Glutamatergic neuron (in vitro differentiated cells): Measurements from ENCODE around the gene THYN1. TPM values are rescaled to one million over a fixed set of nuclear protein-coding genes. Genes with fewer than 3 reads are reported as not detected.
"Not testable (repeated sequence)": the region's sequence is repeated elsewhere in the genome, so short reads cannot be mapped to it uniquely, and the experiment has no call there.

Source experiments
- DNase-seq: peaks from one replicate; pipeline ENCODE4 v3.0.0; 2022
- H3K27ac Mint-ChIP-seq: one replicate; pipeline ENCODE4 v1.8.0; 2020; ENCODE audit warnings: mild to moderate bottlenecking, mixed read lengths, inconsistent platforms; ENCODE audit not compliant: unreplicated experiment
- H3K27me3 Mint-ChIP-seq: one replicate; pipeline ENCODE4 v1.8.0; 2020; ENCODE audit warnings: mild to moderate bottlenecking, moderate library complexity, mixed read lengths, inconsistent platforms; ENCODE audit not compliant: unreplicated experiment
- H3K36me3 Mint-ChIP-seq: one replicate; pipeline ENCODE4 v1.8.0; 2020; ENCODE audit warnings: mild to moderate bottlenecking, mixed read lengths, inconsistent platforms; ENCODE audit not compliant: unreplicated experiment
- H3K4me1 Mint-ChIP-seq: one replicate; pipeline ENCODE4 v1.8.0; 2020; ENCODE audit warnings: mild to moderate bottlenecking, low read depth, mixed read lengths, inconsistent platforms; ENCODE audit not compliant: unreplicated experiment
- H3K4me3 Mint-ChIP-seq: one replicate; pipeline ENCODE4 v1.8.0; 2020; ENCODE audit warnings: mild to moderate bottlenecking, mixed read lengths, inconsistent platforms; ENCODE audit not compliant: unreplicated experiment
- H3K9me3 Mint-ChIP-seq: one replicate; pipeline ENCODE4 v1.8.0; 2020; ENCODE audit warnings: mild to moderate bottlenecking, moderate library complexity, mixed read lengths, inconsistent platforms; ENCODE audit not compliant: unreplicated experiment
- total RNA-seq: library from RNA; stranded (reverse); fragmentation: NEBNext Ultra II Directional; extraction: Animal tissue kit (Norgen Biotek cat#: 25700); gene quantifications from one replicate; pipeline ENCODE4 v1.2.1, GENCODE V29; 2021; ENCODE audit not compliant: unreplicated experiment
- TF ChIP-seq, protein P1 (sequence below): fragments of 200-600 bp; sonication (generic); IDR thresholded peaks from one replicate; pipeline ENCODE4 v1.5.0; 2021; ENCODE audit not compliant: partially characterized antibody, unreplicated experiment

THYN1 gene
- total RNA-seq, 1 donor from 2014 or later: 35.9 TPM

DNA sequence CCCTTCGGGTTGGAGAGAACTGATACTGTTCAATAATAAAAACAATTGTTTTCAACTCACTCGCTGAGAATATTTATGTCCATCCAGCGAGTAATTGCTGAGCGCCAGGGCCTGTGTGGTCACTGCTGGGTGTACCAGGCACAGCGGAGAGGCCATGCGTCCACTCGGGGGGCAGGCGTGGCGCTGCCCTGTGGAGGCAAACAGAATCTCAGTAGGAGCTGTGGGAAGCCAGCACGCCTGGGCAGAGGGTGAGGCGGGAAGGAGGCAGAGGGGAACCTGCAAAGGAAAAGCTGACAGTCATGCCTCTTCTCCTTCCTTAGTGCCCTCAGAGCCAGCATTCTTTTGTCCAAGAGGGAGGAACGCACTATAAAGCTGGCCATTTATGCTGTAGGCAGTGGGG, 34.4 kb upstream of the THYN1 start:
- H3K4me1 Mint-ChIP-seq: peaks cover 5% of the 10 kb centered on the region
- no peak overlapping the region for H3K27ac Mint-ChIP-seq
- H3K4me3 Mint-ChIP-seq: no peak overlapping the region
- no peaks in the 10 kb centered on the region for H3K36me3 Mint-ChIP-seq
- H3K27me3 Mint-ChIP-seq: peaks cover 2% of the 10 kb centered on the region
- no peak for DNase-seq
- TF ChIP-seq, protein P1, sequence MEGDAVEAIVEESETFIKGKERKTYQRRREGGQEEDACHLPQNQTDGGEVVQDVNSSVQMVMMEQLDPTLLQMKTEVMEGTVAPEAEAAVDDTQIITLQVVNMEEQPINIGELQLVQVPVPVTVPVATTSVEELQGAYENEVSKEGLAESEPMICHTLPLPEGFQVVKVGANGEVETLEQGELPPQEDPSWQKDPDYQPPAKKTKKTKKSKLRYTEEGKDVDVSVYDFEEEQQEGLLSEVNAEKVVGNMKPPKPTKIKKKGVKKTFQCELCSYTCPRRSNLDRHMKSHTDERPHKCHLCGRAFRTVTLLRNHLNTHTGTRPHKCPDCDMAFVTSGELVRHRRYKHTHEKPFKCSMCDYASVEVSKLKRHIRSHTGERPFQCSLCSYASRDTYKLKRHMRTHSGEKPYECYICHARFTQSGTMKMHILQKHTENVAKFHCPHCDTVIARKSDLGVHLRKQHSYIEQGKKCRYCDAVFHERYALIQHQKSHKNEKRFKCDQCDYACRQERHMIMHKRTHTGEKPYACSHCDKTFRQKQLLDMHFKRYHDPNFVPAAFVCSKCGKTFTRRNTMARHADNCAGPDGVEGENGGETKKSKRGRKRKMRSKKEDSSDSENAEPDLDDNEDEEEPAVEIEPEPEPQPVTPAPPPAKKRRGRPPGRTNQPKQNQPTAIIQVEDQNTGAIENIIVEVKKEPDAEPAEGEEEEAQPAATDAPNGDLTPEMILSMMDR: no peak
- H3K9me3 Mint-ChIP-seq: peaks cover 1% of the 10 kb centered on the region

DNA sequence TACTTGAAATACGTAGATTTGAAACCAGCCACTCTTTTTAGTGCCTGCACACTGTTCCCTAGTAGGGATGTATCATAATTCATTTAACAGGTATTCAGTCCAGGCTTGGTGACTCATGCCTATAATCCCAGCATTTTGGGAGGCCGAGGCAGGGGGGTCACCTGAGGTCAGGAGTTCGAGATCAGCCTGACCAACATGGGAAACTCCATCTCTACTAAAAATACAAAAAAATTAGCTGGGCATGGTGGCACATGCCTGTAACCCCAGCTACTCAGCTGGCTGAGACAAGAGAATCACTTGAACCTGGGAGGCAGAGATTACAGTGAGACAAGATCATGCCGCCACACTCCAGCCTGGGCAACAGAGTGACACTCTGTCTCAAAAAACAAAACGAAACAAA, 31.2 kb upstream of the THYN1 start:
- H3K9me3 Mint-ChIP-seq, H3K27ac Mint-ChIP-seq, H3K36me3 Mint-ChIP-seq: not testable (repeated sequence)

DNA sequence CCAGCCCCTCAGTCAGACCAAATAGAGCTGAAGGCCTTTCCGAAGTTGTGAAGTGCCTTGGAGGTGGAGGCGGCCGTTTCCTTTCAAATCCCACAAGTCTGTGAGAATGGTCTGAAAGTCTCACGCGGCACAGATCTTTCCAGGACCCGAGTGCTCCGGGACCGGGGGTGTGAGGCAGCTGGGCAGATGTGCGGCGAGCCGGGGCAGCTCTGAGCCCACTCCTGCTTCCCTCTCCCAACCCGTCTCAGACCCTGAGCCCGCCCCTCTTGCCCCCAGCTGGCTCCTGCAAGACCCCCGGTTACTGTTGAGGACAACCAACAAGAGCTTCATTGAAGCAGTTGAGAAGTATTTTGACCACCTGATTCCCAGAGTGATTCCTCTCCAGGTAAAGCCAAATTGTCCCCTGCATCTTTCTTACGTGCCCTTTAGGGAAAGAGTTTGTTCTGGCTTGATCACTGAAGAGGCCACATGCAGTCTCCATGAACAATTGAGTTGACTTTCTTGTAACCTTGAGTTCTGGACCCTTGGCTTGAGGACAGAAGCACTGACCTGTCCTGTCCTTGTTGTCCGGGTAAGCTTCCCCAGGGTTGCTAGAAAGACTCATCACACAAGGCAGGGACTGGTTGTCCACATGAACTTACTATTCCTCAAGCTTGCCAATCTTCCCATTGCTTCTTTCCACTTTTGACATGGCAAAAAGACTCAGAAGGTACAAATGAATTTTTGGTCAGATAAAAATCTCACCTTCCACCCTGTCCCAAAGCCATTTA, 30.5 kb upstream of the THYN1 start:
- Mint-ChIP-seq H3K9me3 (peaks cover 1% of the 10 kb centered on the region), H3K4me1 (no peaks in the 10 kb centered on the region), H3K27me3 (peaks cover 1% of the 10 kb centered on the region), H3K4me3 (no peak overlapping the region), H3K36me3 (peaks cover 2% of the 10 kb centered on the region), H3K27ac (no peak overlapping the region)
- TF ChIP-seq, protein P1: no peak
- DNase-seq: no peak

More for the DNA sequence above, 31.2 kb upstream of the THYN1 start:
- H3K27me3 Mint-ChIP-seq, H3K4me3 Mint-ChIP-seq, DNase-seq, H3K4me1 Mint-ChIP-seq: not testable (repeated sequence)

DNA sequence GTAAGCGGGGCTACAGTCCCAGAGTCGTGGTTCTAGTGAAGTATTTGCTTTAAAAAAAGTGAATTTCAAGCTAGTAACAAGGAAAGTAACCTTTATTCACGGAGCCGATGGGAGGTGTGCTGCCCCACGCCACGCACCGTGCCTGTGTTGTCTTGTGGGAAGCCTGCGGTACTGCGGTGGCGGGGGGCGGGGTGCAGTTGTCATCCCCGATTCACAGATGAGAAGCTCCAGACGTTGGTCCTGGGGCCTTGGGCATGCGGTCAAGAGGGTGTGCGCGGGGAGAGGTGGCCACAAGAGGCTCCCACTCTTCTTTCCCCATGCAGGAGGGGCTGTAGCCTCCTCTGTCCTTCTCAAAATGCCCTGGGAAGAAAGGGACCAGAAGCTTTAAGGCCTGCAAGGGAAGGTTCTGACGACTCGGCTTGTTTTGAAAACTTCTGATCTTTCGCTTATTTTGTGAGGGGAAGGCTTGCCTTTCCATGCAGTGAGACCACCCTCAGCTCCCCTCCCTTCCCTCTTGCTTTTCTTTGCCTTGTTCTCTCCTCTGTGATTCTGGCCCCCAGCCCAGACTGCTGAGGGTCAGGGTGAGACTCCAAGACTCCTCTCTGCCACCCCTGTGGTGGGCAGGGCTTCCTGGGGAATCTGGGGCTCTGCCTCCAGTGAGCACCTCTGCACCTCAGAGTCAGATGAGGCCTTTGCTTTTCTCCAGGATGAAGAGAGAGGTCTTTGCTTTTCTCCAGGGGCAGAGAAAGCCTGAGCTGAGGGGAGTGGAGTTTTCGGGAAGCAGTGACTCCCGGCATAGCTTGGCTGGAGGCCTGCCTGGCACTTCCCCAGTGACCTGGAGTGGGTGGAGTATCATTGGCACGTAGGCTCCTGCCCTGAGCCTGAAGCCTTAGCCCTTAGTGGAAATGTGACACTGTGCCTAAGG, 29.2 kb upstream of the THYN1 start:
- DNase-seq: no peak
- Mint-ChIP-seq H3K9me3 (peaks cover 2% of the 10 kb centered on the region), H3K4me3 (no peak overlapping the region), H3K27me3 (peaks cover 8% of the 10 kb centered on the region), H3K27ac (no peak overlapping the region), H3K4me1 (peaks cover 5% of the 10 kb centered on the region), H3K36me3 (peaks cover 5% of the 10 kb centered on the region)
- TF ChIP-seq, protein P1: no peak

DNA sequence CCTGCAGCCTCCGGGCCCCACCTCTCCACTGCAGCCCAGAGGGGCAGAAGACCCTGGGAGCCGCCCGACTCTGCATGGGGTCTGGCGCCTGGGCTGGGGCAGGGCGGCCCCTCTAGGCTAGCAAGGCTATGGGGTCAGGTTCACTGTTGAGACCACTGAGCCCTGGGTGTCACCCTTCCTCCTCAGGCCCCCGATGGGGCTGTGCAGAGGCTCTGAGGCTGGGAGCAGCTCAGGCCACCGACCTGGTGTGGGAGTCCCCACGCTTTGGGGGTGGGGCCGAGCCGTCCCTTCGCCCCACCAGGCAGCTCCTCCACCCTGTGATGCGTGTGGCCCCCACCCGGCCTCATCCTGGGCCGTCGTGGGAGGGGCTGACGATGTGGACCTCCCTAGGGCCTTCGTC, 28.5 kb upstream of the THYN1 start:
- not testable (repeated sequence) for H3K36me3 Mint-ChIP-seq, H3K27ac Mint-ChIP-seq, H3K9me3 Mint-ChIP-seq, DNase-seq, H3K4me3 Mint-ChIP-seq, H3K4me1 Mint-ChIP-seq
- peaks cover 10% of the 10 kb centered on the region for H3K27me3 Mint-ChIP-seq

DNA sequence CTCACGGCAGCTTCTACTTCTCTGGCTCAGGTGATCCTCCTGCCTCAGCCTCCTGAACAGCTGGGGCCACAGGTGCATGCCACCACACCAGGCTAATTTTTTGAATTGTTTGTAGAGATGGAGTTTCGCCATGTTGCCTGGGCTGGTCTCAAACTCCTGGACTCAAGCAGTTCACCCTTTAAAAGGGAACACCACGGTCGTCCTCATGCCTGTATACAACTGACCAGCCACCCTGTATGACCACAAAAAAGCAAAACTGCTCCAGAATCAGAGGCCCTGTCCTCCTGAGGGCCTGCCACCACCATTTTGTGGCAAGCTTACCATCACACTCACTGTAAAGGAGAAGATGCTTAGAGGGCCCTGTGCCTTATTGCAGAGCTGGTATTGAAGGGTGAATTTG, 25.2 kb upstream of the THYN1 start:
- peaks cover 19% of the 10 kb centered on the region for H3K4me1 Mint-ChIP-seq
- H3K27ac Mint-ChIP-seq: no peak overlapping the region
- peaks cover 5% of the 10 kb centered on the region for H3K36me3 Mint-ChIP-seq
- H3K27me3 Mint-ChIP-seq: peaks cover 19% of the 10 kb centered on the region
- DNase-seq: no peak
- H3K9me3 Mint-ChIP-seq: peaks cover 6% of the 10 kb centered on the region
- H3K4me3 Mint-ChIP-seq: no peak overlapping the region
- TF ChIP-seq, protein P1: no peak
